ENCODE results near the gene CBX5. TPM values are rescaled to one million over a fixed set of nuclear protein-coding genes. Genes with fewer than 3 reads are reported as not detected.

The CBX5 gene
- total RNA-seq, 2 experiments from 2014 or later: 115 to 299 TPM

Small RNA genes within 50 kb of the gene (small RNA-seq; reads per million reads assigned to genes)
- gene RN7SL390P (not detected), gene RNU6-950P (not detected)

Other genes starting within 250 kb of the CBX5 start
- gene HOXC5, start 247.1 kb downstream of the CBX5 start, total RNA-seq (2014; rRNA removed; shearing (Covaris generic)): not detected in 2 replicates
- gene HOXC5, start 247.1 kb downstream of the CBX5 start, total RNA-seq (2022): not detected in 2 replicates
- gene HOXC4, start 226.3 kb downstream of the CBX5 start, total RNA-seq (2014; rRNA removed; shearing (Covaris generic)): 6.2 and 7.1 TPM in 2 replicates
- gene HOXC4, start 226.3 kb downstream of the CBX5 start, total RNA-seq (2022): 20.0 and 20.1 TPM in 2 replicates
- 28.2 and 42.5 TPM in 2 replicates for gene SMUG1, start 91.1 kb downstream of the CBX5 start, total RNA-seq (2014; rRNA removed; shearing (Covaris generic))
- 36.0 and 37.9 TPM in 2 replicates for gene SMUG1, start 91.1 kb downstream of the CBX5 start, total RNA-seq (2022)
- gene HNRNPA1, start 604 bp upstream of the CBX5 start, total RNA-seq (2014; rRNA removed; shearing (Covaris generic)): 713 and 899 TPM in 2 replicates
- gene HNRNPA1, start 604 bp upstream of the CBX5 start, total RNA-seq (2022): 2,128 and 2,331 TPM in 2 replicates
- not detected in 2 replicates for gene NFE2, start 20.9 kb upstream of the CBX5 start, total RNA-seq (2014; rRNA removed; shearing (Covaris generic))
- not detected in 2 replicates for gene NFE2, start 20.9 kb upstream of the CBX5 start, total RNA-seq (2022)
- 77.5 and 86.0 TPM in 2 replicates for gene COPZ1, start 45.0 kb upstream of the CBX5 start, total RNA-seq (2014; rRNA removed; shearing (Covaris generic))
- 114 and 121 TPM in 2 replicates for gene COPZ1, start 45.0 kb upstream of the CBX5 start, total RNA-seq (2022)
- gene GPR84, start 84.4 kb upstream of the CBX5 start, total RNA-seq (2014; rRNA removed; shearing (Covaris generic)): not detected in 2 replicates
- 0.18 and 0.30 TPM in 2 replicates for gene GPR84, start 84.4 kb upstream of the CBX5 start, total RNA-seq (2022)
- 0.18 and 0.32 TPM in 2 replicates for gene ZNF385A, start 104.6 kb upstream of the CBX5 start, total RNA-seq (2014; rRNA removed; shearing (Covaris generic))
- 2.6 and 2.9 TPM in 2 replicates for gene ZNF385A, start 104.6 kb upstream of the CBX5 start, total RNA-seq (2022)
- gene ITGA5, start 139.1 kb upstream of the CBX5 start, total RNA-seq (2014; rRNA removed; shearing (Covaris generic)): 0.06 and 1.0 TPM in 2 replicates
- gene ITGA5, start 139.1 kb upstream of the CBX5 start, total RNA-seq (2022): 0.34 and 0.76 TPM in 2 replicates
- 74.8 and 76.6 TPM in 2 replicates for gene GTSF1, start 193.5 kb upstream of the CBX5 start, total RNA-seq (2014; rRNA removed; shearing (Covaris generic))
- gene GTSF1, start 193.5 kb upstream of the CBX5 start, total RNA-seq (2022): 93.0 and 103 TPM in 2 replicates
- 60.2 and 68.1 TPM in 2 replicates for gene NCKAP1L, start 217.6 kb upstream of the CBX5 start, total RNA-seq (2014; rRNA removed; shearing (Covaris generic))
- gene NCKAP1L, start 217.6 kb upstream of the CBX5 start, total RNA-seq (2022): 112 and 136 TPM in 2 replicates